ENCODE results near the gene TBC1D24. TPM values are rescaled to one million over a fixed set of nuclear protein-coding genes. Genes with fewer than 3 reads are reported as not detected.
"Not testable (repeated sequence)": the region's sequence is repeated elsewhere in the genome, so short reads cannot be mapped to it uniquely, and the experiment has no call there.

The TBC1D24 gene
- total RNA-seq, 1 donor from 2014 or later, result 15.4 TPM

- no peak for DNase-seq (ENCODE audit: extremely low spot score, unreplicated experiment)
- H3K27ac Mint-ChIP-seq (ENCODE audit: unreplicated experiment), result no peak overlapping the region
- H3K4me3 Mint-ChIP-seq (ENCODE audit: unreplicated experiment), result no peak overlapping the region
- H3K4me1 Mint-ChIP-seq (ENCODE audit: unreplicated experiment), result no peaks in the 10 kb centered on the region
- no peak for TF ChIP-seq CTCF (IDR thresholded peaks at IDR 0.05)
- H3K27me3 Mint-ChIP-seq (ENCODE audit: unreplicated experiment), result no peaks in the 10 kb centered on the region
- no peaks in the 10 kb centered on the region for H3K9me3 Mint-ChIP-seq (ENCODE audit: unreplicated experiment)
- peaks cover 15% of the 10 kb centered on the region for H3K36me3 Mint-ChIP-seq (ENCODE audit: unreplicated experiment)
These were observed 35.3 kb upstream of the TBC1D24 start for GRCh38 chr16:2439598-2439997.

DNA sequence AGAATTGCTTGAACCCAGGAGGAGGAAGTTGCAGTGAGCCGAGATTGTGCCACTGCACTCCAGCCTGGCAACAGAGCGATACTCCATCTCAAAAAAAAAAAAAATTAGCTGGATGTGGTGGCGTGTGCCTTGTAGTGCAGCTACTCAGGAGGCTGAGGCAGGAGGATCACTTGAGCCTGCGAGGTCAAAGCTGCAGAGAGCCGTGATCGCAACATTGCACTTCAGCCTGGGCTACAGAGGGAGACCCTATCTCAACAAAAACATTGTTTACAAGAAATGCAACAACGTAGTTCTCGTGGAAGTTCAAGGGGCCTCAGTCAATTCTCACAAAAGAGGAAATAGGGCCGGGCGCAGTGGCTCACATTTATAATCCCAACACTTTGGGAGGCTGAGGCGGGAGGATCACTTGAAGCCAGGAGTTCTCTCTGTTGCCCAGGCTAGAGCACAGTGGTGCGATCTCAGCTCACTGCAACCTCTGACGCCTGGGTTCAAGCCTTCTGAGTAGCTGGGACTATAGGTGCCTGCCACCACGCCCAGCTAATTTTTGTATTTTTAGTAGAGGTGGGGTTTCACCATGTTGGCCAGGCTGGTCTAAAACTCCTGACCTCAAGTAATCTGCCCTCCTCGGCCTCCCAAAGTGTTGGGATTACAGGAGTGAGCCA lies 33.7 kb upstream of the TBC1D24 start:
- H3K4me3 Mint-ChIP-seq (ENCODE audit: unreplicated experiment); H3K27me3 Mint-ChIP-seq (ENCODE audit: unreplicated experiment); DNase-seq (ENCODE audit: extremely low spot score, unreplicated experiment); H3K9me3 Mint-ChIP-seq (ENCODE audit: unreplicated experiment); H3K27ac Mint-ChIP-seq (ENCODE audit: unreplicated experiment); H3K4me1 Mint-ChIP-seq (ENCODE audit: unreplicated experiment): not testable (repeated sequence)
- peaks cover 17% of the 10 kb centered on the region for H3K36me3 Mint-ChIP-seq (ENCODE audit: unreplicated experiment)

GRCh38 chr16:2443555-2443954 lies 31.4 kb upstream of the TBC1D24 start:
- H3K36me3 Mint-ChIP-seq (ENCODE audit: unreplicated experiment), result peaks cover 16% of the 10 kb centered on the region
- no peak overlapping the region for H3K27ac Mint-ChIP-seq (ENCODE audit: unreplicated experiment)
- H3K4me3 Mint-ChIP-seq (ENCODE audit: unreplicated experiment), result no peak overlapping the region

GRCh38 chr16:2447920-2448583 lies 26.9 kb upstream of the TBC1D24 start:
- no peak for TF ChIP-seq CTCF (IDR thresholded peaks at IDR 0.05)
- Mint-ChIP-seq H3K27ac (ENCODE audit: unreplicated experiment) (no peak overlapping the region), H3K36me3 (ENCODE audit: unreplicated experiment) (peaks cover 17% of the 10 kb centered on the region), H3K27me3 (ENCODE audit: unreplicated experiment) (no peaks in the 10 kb centered on the region), H3K9me3 (ENCODE audit: unreplicated experiment) (no peaks in the 10 kb centered on the region), H3K4me3 (ENCODE audit: unreplicated experiment) (no peak overlapping the region), H3K4me1 (ENCODE audit: unreplicated experiment) (no peaks in the 10 kb centered on the region)
- DNase-seq (ENCODE audit: extremely low spot score, unreplicated experiment), result no peak

More at GRCh38 chr16:2443555-2443954, 31.4 kb upstream of the TBC1D24 start:
- TF ChIP-seq CTCF (IDR thresholded peaks at IDR 0.05), result no peak
- no peak for DNase-seq (ENCODE audit: extremely low spot score, unreplicated experiment)
- Mint-ChIP-seq H3K27me3 (ENCODE audit: unreplicated experiment) (no peaks in the 10 kb centered on the region), H3K4me1 (ENCODE audit: unreplicated experiment) (no peaks in the 10 kb centered on the region), H3K9me3 (ENCODE audit: unreplicated experiment) (no peaks in the 10 kb centered on the region)

- Mint-ChIP-seq H3K9me3 (ENCODE audit: unreplicated experiment) (no peaks in the 10 kb centered on the region), H3K27me3 (ENCODE audit: unreplicated experiment) (no peaks in the 10 kb centered on the region), H3K27ac (ENCODE audit: unreplicated experiment) (no peak overlapping the region), H3K4me3 (ENCODE audit: unreplicated experiment) (no peak overlapping the region), H3K4me1 (ENCODE audit: unreplicated experiment) (no peaks in the 10 kb centered on the region), H3K36me3 (ENCODE audit: unreplicated experiment) (peaks cover 22% of the 10 kb centered on the region)
- no peak for TF ChIP-seq CTCF (IDR thresholded peaks at IDR 0.05)
- no peak for DNase-seq (ENCODE audit: extremely low spot score, unreplicated experiment)
These were observed 25.8 kb upstream of the TBC1D24 start for GRCh38 chr16:2449118-2449517.

All from osteocyte (in vitro differentiated cells).